Endothelial cell of umbilical vein (primary cell): Measurements from ENCODE around the gene FA2H.

Experiments used
- EZH2 ChIP-seq: IDR thresholded peaks from 2 replicates; pipeline ENCODE4 v1.6.1; 2012; ENCODE audit warnings: borderline replicate concordance, low read depth, mild to moderate bottlenecking, moderate library complexity, low read length, inconsistent platforms; ENCODE audit not compliant: severe bottlenecking
- JUN ChIP-seq: IDR thresholded peaks from 2 replicates; pipeline ENCODE4 v1.6.1; 2011; ENCODE audit warnings: borderline replicate concordance, low read depth; ENCODE audit not compliant: insufficient read length, insufficient read depth
- MYC ChIP-seq: IDR thresholded peaks from one replicate; pipeline ENCODE4 v1.6.1; 2011; ENCODE audit warnings: mild to moderate bottlenecking, low read depth, low read length
- POLR2A ChIP-seq: IDR thresholded peaks from 2 replicates; pipeline ENCODE4 v1.6.1; 2012; ENCODE audit warnings: low read depth, mild to moderate bottlenecking, control low read depth, low read length
- POLR2AphosphoS5 ChIP-seq: IDR thresholded peaks from 2 replicates; pipeline ENCODE4 v1.6.1; 2012; ENCODE audit warnings: low read depth, mild to moderate bottlenecking, control low read depth, low read length, moderate library complexity; ENCODE audit not compliant: insufficient read depth
- TF ChIP-seq, protein P1 (sequence below), 2 donors: IDR thresholded peaks; 1 replicate in 1 of 2; 2 replicates in 1 of 2; pipeline ENCODE4 v1.5.1; 2011; ENCODE audit warnings: low read length in 2 of 2, mild to moderate bottlenecking in 2 of 2, moderate library complexity in 2 of 2, control low read depth in 1 of 2, inconsistent platforms in 1 of 2, low read depth in 1 of 2; ENCODE audit not compliant: insufficient read depth in 1 of 2; ENCODE audit errors: extremely low read depth in 1 of 2
- TF ChIP-seq, protein P2 (sequence below): IDR thresholded peaks from 2 replicates; pipeline ENCODE4 v1.6.1; 2011; ENCODE audit not compliant: insufficient read depth, insufficient read length

DNA sequence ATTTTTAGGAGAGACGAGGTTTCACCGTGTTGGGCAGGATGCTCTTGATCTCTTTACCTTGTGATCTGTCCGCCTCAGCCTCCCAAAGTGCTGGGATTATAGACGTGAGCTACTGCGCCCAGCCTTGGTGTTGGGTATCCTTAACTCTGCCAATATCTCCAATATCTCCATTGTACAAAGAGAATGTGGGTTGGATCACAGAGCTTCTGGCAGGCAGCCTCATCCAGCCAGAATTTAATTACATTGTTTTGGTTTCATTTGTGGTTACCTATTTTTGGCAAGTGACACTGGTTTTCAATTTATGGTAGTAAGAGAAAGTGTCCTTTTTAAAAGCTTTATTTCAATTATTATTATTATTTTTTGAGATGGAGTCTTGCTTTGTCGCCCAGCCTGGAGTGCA is 93.9 kb downstream of the FA2H start:
- TF ChIP-seq, protein P1, sequence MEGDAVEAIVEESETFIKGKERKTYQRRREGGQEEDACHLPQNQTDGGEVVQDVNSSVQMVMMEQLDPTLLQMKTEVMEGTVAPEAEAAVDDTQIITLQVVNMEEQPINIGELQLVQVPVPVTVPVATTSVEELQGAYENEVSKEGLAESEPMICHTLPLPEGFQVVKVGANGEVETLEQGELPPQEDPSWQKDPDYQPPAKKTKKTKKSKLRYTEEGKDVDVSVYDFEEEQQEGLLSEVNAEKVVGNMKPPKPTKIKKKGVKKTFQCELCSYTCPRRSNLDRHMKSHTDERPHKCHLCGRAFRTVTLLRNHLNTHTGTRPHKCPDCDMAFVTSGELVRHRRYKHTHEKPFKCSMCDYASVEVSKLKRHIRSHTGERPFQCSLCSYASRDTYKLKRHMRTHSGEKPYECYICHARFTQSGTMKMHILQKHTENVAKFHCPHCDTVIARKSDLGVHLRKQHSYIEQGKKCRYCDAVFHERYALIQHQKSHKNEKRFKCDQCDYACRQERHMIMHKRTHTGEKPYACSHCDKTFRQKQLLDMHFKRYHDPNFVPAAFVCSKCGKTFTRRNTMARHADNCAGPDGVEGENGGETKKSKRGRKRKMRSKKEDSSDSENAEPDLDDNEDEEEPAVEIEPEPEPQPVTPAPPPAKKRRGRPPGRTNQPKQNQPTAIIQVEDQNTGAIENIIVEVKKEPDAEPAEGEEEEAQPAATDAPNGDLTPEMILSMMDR (IDR thresholded peaks at IDR 0.05; ENCODE audit: extremely low read depth in 1 of 2, insufficient read depth in 1 of 2, low read depth in 1 of 2, low read length in 2 of 2): no peak
- TF ChIP-seq, protein P2, sequence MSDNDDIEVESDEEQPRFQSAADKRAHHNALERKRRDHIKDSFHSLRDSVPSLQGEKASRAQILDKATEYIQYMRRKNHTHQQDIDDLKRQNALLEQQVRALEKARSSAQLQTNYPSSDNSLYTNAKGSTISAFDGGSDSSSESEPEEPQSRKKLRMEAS: no peak
- no peak for TF ChIP-seq POLR2A
- TF ChIP-seq POLR2AphosphoS5: no peak
- TF ChIP-seq EZH2: no peak
- no peak for TF ChIP-seq JUN
- no peak for TF ChIP-seq MYC
